ENCODE measurements around the gene FCMR. TPM values are rescaled to one million over a fixed set of nuclear protein-coding genes. Genes with fewer than 3 reads are reported as not detected.

The FCMR gene
- total and polyA plus RNA-seq, 9 of the 15 experiments (the other 6 are each of a cell fraction or from before 2014, with no cell fraction given): 0.11 to 0.82 (median 0.20) TPM; not detected in 5

- TF ChIP-seq CHD7 (IDR thresholded peaks at IDR 0.05; ENCODE audit: low read depth, low read length): no peak
- TF ChIP-seq ADNP (tag; IDR thresholded peaks at IDR 0.05): no peak
- TF ChIP-seq HNRNPH1 (optimal IDR thresholded peaks at IDR 0.05; ENCODE audit: low read depth, low read length): no peak
- TF ChIP-seq MCM2 (IDR thresholded peaks at IDR 0.05; ENCODE audit: low read depth): no peak
- no peak for TF ChIP-seq RBM15 (IDR thresholded peaks at IDR 0.05; ENCODE audit: insufficient read depth, low read length)
- TF ChIP-seq ZNF445 (CRISPR knock-in tag; IDR thresholded peaks at IDR 0.05; ENCODE audit: low read depth): no peak
- peak; percentile 84 for TF ChIP-seq ZNF740 (CRISPR knock-in tag; IDR thresholded peaks at IDR 0.05)
- TF ChIP-seq ZNF740 (tag; IDR thresholded peaks at IDR 0.05): no peak
- TF ChIP-seq VEZF1 (CRISPR knock-in tag; IDR thresholded peaks at IDR 0.05): peak; percentile 39
- TF ChIP-seq SRSF1 (IDR thresholded peaks at IDR 0.05; ENCODE audit: low read depth, low read length): no peak
- no peak for TF ChIP-seq POU5F1 (IDR thresholded peaks at IDR 0.05; ENCODE audit: borderline replicate concordance, low read depth, low read length, partially characterized antibody)
- no peak for TF ChIP-seq KHSRP (IDR thresholded peaks at IDR 0.05)
- no peak for TF ChIP-seq PYGO2 (tag; IDR thresholded peaks at IDR 0.05)
- no peak for TF ChIP-seq ZNF263 (CRISPR knock-in tag; IDR thresholded peaks at IDR 0.05; ENCODE audit: borderline replicate concordance)
- TF ChIP-seq ZNF23 (CRISPR knock-in tag; IDR thresholded peaks at IDR 0.05): no peak
Observed at GRCh38 chr1:206907304-206907991, 14.3 kb downstream of the FCMR start (continued).

Data from K562 (cell line).